Loucy (cell line): ENCODE data around the gene HS6ST3.

Source experiments
- H2AFZ ChIP-seq: fragments of 200-600 bp; sonication (generic); 2 replicates; pipeline ENCODE4 v1.6.0; 2016; ENCODE audit warnings: antibody characterized with exemption, mild to moderate bottlenecking, low read length, moderate library complexity
- H3F3A ChIP-seq: fragments of 200-600 bp; 2 replicates; pipeline ENCODE4 v1.6.0; 2016; ENCODE audit warnings: antibody characterized with exemption, low read depth, mild to moderate bottlenecking
- H3K27me3 ChIP-seq: fragments of 200-600 bp; sonication (generic); 2 replicates; pipeline ENCODE4 v1.6.1; 2014; ENCODE audit warnings: low read length, mild to moderate bottlenecking; ENCODE audit not compliant: insufficient read depth, poor library complexity, severe bottlenecking
- H3K36me3 ChIP-seq: fragments of 200-600 bp; sonication (generic); 2 replicates; pipeline ENCODE4 v1.6.1; 2016; ENCODE audit warnings: low read length; ENCODE audit not compliant: insufficient read depth
- H3K4me1 ChIP-seq: fragments of 200-600 bp; sonication (generic); 2 replicates; pipeline ENCODE4 v1.5.1; 2014; ENCODE audit warnings: low read length, mild to moderate bottlenecking; ENCODE audit not compliant: insufficient read depth, poor library complexity, severe bottlenecking
- H3K4me2 ChIP-seq: fragments of 200-600 bp; sonication (generic); 2 replicates; pipeline ENCODE4 v1.6.0; 2014; ENCODE audit warnings: antibody characterized with exemption, low read length, low read depth, mild to moderate bottlenecking; ENCODE audit not compliant: poor library complexity, severe bottlenecking
- H3K4me3 ChIP-seq: fragments of 200-600 bp; sonication (generic); 2 replicates; pipeline ENCODE4 v1.5.1; 2014; ENCODE audit warnings: low read length, mild to moderate bottlenecking, mixed read lengths; ENCODE audit not compliant: poor library complexity, severe bottlenecking
- H3K79me2 ChIP-seq: fragments of 200-600 bp; sonication (generic); 2 replicates; pipeline ENCODE4 v1.6.1; 2014; ENCODE audit warnings: low read length; ENCODE audit not compliant: insufficient read depth
- H3K9ac ChIP-seq: fragments of 200-600 bp; sonication (generic); 2 replicates; pipeline ENCODE4 v1.6.0; 2014; ENCODE audit warnings: mild to moderate bottlenecking, low read depth, low read length, moderate library complexity; ENCODE audit not compliant: poor library complexity, severe bottlenecking
- H3K9me2 ChIP-seq: fragments of 200-600 bp; sonication (generic); replicated peaks from 2 replicates; pipeline ENCODE4 v1.6.1; 2016; ENCODE audit warnings: low read depth, low read length, mixed read lengths
- H3K9me3 ChIP-seq: fragments of 200-600 bp; sonication (generic); 2 replicates; pipeline ENCODE4 v1.6.1; 2014; ENCODE audit warnings: mild to moderate bottlenecking, antibody characterized with exemption, low read length, low read depth; ENCODE audit not compliant: insufficient read depth
- H4K20me1 ChIP-seq: fragments of 200-600 bp; sonication (generic); 2 replicates; pipeline ENCODE4 v1.6.0; 2014; ENCODE audit warnings: antibody characterized with exemption, low read length, mild to moderate bottlenecking; ENCODE audit not compliant: insufficient read depth, poor library complexity, severe bottlenecking
- CTCF ChIP-seq: fragments of 200-600 bp; sonication (generic); conservative IDR thresholded peaks from 2 replicates; pipeline ENCODE4 v1.5.1; 2014; ENCODE audit warnings: mild to moderate bottlenecking, antibody characterized with exemption, low read length
- EZH2phosphoT487 ChIP-seq: fragments of 200-600 bp; IDR thresholded peaks from 2 replicates; pipeline ENCODE4 v1.6.1; 2018; ENCODE audit warnings: antibody characterized with exemption, mild to moderate bottlenecking, moderate library complexity, borderline replicate concordance

Gene HS6ST3

GRCh38 chr13:96728463-96728862 is 638.6 kb downstream of the HS6ST3 start:
- Histone ChIP-seq H3K36me3 (no peaks in the 10 kb centered on the region), H4K20me1 (no peaks in the 10 kb centered on the region), H3K27me3 (no peaks in the 10 kb centered on the region), H3K4me2 (no peak overlapping the region), H3K9me3 (no peaks in the 10 kb centered on the region), H3K4me3 (no peak overlapping the region), H2AFZ (no peak overlapping the region), H3F3A (no peaks in the 10 kb centered on the region), H3K9me2 (no peaks in the 10 kb centered on the region), H3K79me2 (no peaks in the 10 kb centered on the region), H3K4me1 (no peaks in the 10 kb centered on the region), H3K9ac (no peak overlapping the region)
- TF ChIP-seq EZH2phosphoT487 (no peak), CTCF (no peak)

- Histone ChIP-seq H3K9ac (no peak overlapping the region), H3F3A (no peaks in the 10 kb centered on the region), H3K4me3 (no peak overlapping the region), H3K9me2 (no peaks in the 10 kb centered on the region), H2AFZ (no peak overlapping the region), H3K4me2 (no peak overlapping the region), H3K79me2 (no peaks in the 10 kb centered on the region), H3K9me3 (no peaks in the 10 kb centered on the region), H3K36me3 (no peaks in the 10 kb centered on the region), H3K4me1 (no peaks in the 10 kb centered on the region), H3K27me3 (no peaks in the 10 kb centered on the region), H4K20me1 (no peaks in the 10 kb centered on the region)
- no peak for TF ChIP-seq EZH2phosphoT487
Measured at GRCh38 chr13:96730676-96731075, 640.8 kb downstream of the HS6ST3 start.

- no peaks in the 10 kb centered on the region for H3K4me1 ChIP-seq
- no peak overlapping the region for H3K4me3 ChIP-seq
- no peaks in the 10 kb centered on the region for H3K9me3 ChIP-seq
- no peaks in the 10 kb centered on the region for H3K27me3 ChIP-seq
- H3K9ac ChIP-seq: no peak overlapping the region
- TF ChIP-seq EZH2phosphoT487 (no peak), CTCF (no peak)
- no peaks in the 10 kb centered on the region for H4K20me1 ChIP-seq
- no peaks in the 10 kb centered on the region for H3F3A ChIP-seq
- no peak overlapping the region for H2AFZ ChIP-seq
- H3K4me2 ChIP-seq: no peak overlapping the region
- no peaks in the 10 kb centered on the region for H3K79me2 ChIP-seq
- no peaks in the 10 kb centered on the region for H3K36me3 ChIP-seq
- H3K9me2 ChIP-seq: no peaks in the 10 kb centered on the region
Measured at GRCh38 chr13:96734499-96734898, 644.6 kb downstream of the HS6ST3 start.

GRCh38 chr13:96741779-96742178 is 651.9 kb downstream of the HS6ST3 start:
- Histone ChIP-seq H3F3A (no peaks in the 10 kb centered on the region), H3K27me3 (no peaks in the 10 kb centered on the region), H3K9me2 (no peaks in the 10 kb centered on the region), H3K36me3 (no peaks in the 10 kb centered on the region), H2AFZ (no peak overlapping the region), H3K4me3 (no peak overlapping the region), H3K9me3 (no peaks in the 10 kb centered on the region), H3K4me1 (no peaks in the 10 kb centered on the region), H3K79me2 (no peaks in the 10 kb centered on the region), H3K4me2 (no peak overlapping the region), H4K20me1 (no peaks in the 10 kb centered on the region), H3K9ac (no peak overlapping the region)
- TF ChIP-seq CTCF (no peak), EZH2phosphoT487 (no peak)
